Bone marrow (tissue), 2 donors: ENCODE data around the gene CSNK1A1.
"Not testable (repeated sequence)": the region's sequence is repeated elsewhere in the genome, so short reads cannot be mapped to it uniquely, and the experiment has no call there.

ENCODE experiments used
- DNase-seq, 2 donors: peaks; one replicate each; lab custom pipeline; 2025; lab: John Stamatoyannopoulos, UW

The CSNK1A1 gene

GRCh38 chr5:149529463-149529862, 21.8 kb downstream of the CSNK1A1 start:
- DNase-seq: no peak

DNA sequence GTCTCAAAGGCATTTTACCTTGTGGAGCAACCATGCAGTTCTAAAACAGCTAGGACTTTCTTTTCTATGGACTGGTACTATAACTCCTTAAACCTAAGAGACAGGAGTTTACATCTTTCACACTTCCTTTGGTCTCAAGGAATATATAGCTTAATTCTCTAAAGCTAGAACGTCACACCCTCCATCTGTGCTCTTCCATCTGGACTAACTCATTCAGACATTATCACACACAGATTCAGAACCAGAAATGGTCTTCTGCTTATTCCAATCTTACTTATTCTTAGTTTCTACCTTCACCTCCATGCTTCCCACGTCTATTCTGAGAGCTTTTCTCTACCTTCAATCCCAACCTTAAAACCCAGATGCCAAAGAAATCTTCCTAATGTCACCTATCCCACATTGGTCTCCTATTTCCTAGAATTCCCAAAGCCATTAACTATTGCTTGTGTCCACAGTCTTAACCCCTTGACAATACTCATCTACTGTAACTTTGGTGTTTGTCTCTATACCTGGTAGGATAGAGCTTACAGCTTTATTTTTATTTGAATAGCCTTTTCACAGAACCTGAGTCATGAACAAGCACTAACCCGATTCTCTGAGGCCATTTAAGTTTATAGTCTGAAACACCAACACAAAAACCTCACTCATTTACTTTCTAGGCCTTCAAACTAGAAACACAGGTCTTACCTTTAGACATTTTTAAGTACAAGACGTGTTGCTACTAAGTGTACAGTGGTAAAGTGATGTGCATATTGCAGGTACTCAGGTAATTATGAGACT, 22.8 kb downstream of the CSNK1A1 start:
- DNase-seq: no peak

DNA sequence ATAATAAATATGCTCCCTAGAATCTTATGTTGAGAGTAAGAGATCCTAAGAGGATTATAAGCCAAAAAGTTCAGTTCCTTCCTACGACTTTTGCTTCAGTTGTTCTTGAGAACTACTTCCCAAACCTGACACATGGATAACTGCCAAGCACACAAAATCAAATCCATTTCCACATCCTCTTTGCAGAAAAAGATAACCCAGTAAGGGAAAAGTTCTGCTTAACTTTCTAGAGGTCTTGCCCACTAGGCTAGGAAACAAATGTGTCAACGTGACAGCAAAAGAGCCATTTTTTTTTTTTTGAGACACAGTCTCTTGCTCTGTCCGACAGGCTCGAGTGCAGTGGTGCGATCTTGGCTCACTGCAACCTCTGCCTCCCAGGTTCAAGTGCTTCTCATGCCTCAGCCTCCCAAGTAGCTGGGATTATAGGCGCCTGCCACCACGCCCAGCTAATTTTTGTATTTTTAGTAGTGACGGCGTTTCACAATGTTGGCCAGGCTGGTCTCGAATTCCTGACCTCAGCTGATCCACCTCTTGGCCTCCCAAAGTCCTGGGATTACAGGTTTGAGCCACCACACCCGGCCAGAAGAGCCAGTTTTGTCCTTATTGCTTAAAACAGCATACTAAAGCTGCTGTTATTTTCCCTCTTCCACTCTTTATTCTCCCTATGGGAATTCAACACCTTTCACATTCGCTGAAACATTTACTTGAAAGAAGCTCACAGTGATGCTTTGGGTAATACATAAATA, 24.2 kb downstream of the CSNK1A1 start:
- DNase-seq: no peak

DNA sequence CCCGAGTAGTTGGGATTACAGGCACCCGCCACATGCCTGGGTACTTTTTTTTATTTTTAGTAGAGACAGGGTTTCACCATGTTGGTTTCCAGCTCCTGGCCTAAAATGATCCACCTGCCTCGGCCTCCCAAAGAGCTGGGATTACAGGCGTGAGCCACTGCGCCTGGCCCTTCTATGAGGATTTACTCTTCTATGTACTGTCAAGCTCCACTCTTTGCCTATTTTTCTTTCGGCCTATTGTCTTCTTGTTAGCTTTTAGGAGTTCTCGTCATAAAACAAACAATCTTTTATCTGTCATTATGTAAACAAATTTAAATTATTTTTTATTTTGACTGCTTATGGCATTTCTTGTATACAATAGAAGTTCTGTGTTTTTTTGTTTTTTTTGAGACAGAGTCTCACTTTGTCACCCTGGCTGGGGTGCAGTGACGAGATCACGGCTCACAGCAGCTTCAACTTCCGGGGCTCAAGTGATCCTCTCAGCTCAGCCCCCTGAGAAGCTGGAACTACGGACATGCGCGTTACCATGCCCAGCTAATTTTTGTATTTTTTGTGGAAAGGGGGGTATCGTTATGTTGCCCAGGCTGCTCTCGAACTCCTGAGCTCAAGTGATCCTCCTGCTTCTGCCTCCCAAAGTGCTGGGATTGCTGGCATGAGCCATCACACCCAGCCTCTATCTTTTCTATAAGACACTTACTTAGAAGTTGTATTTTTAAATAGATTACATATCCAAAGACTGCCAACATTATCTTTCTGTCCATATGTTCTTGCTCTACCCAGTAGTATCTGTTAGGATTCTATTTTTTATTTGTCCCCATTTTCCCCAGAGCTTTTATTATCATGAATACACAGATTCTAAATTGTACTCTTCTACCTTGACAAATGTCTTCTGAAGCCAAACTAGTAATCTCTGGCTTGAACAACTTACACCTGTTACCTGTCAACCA, 29.2 kb downstream of the CSNK1A1 start:
- DNase-seq: no peak

DNA sequence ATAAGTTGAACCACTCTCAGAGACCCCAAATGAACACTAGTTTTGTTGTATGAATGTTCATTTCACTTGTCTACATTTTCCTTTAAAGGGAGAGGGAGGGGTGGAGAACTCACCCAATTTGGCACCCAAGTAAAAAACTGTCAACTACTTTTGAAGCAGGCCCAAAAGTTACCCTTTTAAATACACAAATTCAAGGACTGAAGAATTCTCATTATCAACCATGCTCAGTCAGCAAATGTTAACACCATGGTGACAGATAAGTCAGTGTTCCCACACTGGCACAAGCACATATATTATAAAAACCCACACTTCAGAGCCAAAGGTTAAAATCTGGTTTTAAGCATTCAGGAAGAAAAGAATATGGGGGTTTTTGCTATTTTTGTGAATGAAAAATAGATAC, 31.6 kb downstream of the CSNK1A1 start:
- no peak for DNase-seq

GRCh38 chr5:149518620-149519019, 32.6 kb downstream of the CSNK1A1 start:
- no peak for DNase-seq

DNA sequence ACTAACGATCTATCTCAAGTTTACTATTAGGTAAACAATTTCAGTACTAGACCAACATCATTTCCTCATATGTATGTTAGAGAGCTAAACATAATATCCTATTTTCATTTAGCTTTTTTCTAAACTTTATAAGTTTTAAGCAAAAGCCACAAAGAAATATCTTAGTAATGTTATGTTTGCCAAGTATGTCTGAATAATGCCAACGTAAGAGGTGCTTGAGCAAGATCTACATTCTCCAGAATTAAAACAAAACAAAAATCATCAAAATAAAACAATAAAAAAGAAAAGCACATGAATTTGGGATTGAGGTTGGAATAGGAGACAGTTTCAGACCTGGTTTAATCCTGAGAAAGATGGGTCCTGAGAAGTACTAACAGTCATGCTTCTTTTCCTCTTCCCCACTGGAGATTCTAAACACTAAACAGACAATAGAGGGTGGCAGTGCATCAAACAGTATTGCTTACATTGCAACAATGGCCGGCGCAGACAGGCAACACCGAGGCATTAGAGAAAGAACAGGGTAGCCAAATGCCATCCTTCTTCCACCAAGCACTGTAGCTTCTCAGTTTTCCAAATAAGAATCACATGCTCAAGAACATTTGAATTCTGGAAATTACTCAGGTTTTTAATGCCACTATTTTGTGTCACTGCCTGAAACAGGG, 33.6 kb downstream of the CSNK1A1 start:
- no peak for DNase-seq

DNA sequence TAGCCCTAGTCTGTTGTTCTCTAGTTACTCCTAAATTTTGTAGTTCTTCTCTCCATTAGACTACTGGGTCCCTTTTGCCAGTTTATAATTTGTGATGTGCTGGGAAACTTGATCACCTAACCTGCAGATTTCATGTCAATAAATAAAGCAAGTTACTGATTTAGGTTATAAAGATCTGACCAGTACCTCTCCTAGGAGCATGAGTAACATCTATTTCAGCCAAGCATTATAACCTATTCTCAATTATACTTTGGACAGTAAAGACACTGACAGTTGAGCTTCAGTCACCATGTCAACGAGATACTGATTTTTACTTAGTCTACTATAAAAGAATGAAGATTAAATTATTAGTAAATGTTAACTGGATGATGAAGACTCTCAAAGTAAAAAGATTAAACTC, 36.7 kb downstream of the CSNK1A1 start:
- no peak for DNase-seq

DNA sequence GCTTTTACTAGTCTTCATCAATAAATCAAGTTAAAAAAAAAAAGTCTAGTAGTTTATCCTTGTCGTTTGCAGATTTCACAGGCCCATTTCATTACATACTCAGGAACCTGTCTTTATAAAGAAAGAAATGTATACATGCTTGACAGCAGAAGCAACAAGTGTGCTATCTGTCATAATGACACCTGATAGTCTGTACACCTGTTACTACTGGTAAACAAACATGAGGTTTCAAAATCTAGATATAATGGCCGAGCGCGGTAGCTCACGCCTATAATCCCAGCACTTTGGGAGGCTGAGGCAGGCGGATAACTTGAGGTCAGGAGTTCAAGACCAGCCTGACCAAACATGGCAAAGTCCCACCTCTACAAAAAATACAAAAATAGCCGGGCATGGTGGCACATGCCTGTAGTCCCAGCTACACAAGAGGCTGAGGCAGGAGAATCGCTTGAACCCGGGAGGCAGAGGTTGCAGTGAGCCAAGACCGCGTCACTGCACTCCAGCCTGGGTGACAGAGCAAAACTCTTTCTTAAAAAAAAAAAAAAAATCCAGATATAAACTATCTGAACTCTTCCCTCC, 37.8 kb downstream of the CSNK1A1 start:
- DNase-seq: not testable (repeated sequence)

GRCh38 chr5:149510136-149510535, 41.1 kb downstream of the CSNK1A1 start:
- no peak for DNase-seq

DNA sequence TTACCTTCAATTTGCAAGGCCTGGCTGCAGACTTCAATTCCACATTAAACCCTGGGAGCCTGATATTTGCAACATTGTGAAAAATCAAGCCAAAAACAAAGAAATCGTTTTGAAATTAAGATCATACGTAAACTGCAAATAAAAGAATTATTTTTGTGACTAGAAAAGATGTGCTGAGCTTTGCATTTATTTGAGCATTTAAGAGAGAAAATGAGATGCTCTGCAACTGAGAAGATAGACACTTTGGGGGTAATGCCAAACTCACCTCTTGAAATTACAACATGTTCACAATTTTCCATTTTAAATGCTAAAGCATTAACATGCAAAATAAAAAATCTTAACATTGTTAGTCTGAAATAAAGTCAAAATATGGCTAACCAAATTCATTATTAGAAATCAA, 46.6 kb downstream of the CSNK1A1 start:
- DNase-seq: no peak

GRCh38 chr5:149503006-149503405, 48.2 kb downstream of the CSNK1A1 start:
- no peak for DNase-seq

- no peak for DNase-seq
These were observed 50.2 kb downstream of the CSNK1A1 start for GRCh38 chr5:149500922-149501582.

DNA sequence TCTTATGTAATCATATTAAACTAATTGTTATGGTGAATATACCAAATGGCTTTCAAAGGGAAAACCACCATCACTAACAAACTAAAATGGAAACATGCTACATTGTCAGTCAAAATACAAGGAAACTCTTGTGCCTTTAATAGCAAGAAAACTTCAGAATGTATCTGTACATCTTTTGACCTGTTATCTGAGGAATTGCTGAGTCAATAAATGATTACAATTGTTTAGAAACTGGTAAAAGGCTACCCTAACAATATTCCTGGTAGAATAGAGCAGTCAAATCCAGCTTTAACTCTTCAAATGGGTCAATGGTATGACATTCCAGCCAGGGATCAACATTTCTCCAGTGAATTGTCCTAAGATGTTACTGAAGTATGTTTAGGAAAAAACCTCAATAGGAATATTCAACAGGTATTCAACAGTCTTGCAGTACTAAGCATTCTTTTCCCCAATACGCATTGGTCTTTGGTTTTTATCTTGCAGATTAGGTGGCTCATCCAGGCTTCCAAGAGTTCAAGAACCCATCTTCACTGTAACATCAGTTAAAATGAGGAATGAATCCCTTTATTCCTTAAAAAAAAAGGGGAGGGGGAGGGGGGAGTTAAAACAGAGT, 52.4 kb downstream of the CSNK1A1 start:
- no peak for DNase-seq

DNA sequence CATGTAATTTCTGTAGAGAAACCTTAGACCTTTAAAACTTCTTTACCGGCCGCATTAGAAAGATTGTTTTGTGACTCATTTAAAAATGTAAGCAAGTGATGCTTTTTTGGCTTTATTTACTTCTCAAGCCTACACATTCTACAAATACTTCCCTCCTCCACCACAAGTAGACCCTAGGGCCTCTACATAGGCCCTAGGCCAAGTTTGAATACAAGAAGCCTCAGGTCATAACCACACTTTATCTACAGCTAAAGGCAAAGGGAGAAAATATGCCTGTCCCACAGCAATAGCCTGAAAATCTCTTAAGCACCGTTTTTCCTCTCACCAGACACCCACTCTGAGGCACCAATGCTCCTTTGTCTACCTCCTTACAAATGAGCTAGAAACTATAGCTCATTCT, 53.9 kb downstream of the CSNK1A1 start:
- no peak for DNase-seq

- DNase-seq: no peak
These were observed 54.3 kb downstream of the CSNK1A1 start for GRCh38 chr5:149496917-149497316.

- DNase-seq: no peak
These were observed 55.1 kb downstream of the CSNK1A1 start for GRCh38 chr5:149496166-149496565.

- no peak for DNase-seq
These were observed 55.6 kb downstream of the CSNK1A1 start for GRCh38 chr5:149495673-149496072.

DNA sequence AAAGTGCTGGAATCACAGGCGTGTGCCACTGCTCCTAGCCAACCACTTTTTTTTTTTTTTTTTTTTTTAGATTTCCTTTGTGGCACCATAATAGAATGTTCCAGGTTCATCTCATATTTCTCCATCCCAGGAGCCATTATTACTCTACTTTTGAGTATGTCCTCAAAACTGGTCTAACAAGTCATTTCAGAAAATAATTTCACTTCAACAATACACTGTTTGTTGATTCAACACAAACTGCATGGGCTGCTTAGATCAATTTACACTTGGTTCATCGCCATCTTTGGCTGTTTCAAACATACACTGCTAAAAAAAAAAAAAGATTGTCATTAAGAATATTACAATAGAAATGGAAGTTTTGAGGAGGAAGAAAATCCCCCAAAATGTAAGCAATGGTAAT, 57.9 kb downstream of the CSNK1A1 start:
- no peak for DNase-seq

DNA sequence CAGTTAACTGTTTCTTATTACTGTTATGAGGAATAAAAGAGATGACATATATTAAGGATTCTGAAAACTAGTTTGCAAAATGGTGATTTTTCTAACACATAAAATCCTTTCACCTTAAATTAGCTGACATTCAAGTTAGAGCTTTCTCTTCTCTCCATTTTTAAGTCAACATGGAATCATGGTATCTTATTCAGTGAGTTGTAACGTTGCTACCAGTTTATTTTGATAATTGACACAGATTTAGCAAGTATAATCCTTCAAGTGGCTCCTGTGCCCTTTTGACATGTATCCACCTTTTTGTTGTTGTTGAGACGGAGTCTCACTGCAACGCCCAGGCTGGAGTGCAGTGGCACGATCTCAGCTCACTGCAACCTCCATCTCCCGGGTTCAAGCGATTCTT, 58.5 kb downstream of the CSNK1A1 start:
- no peak for DNase-seq
